Measurements from ENCODE around the gene GINS2. TPM values are rescaled to one million over a fixed set of nuclear protein-coding genes. Genes with fewer than 3 reads are reported as not detected.

GINS2 gene
- total and polyA plus RNA-seq, 4 experiments from 2014 or later: 0.55 to 1.4 (median 1.2) TPM

DNA sequence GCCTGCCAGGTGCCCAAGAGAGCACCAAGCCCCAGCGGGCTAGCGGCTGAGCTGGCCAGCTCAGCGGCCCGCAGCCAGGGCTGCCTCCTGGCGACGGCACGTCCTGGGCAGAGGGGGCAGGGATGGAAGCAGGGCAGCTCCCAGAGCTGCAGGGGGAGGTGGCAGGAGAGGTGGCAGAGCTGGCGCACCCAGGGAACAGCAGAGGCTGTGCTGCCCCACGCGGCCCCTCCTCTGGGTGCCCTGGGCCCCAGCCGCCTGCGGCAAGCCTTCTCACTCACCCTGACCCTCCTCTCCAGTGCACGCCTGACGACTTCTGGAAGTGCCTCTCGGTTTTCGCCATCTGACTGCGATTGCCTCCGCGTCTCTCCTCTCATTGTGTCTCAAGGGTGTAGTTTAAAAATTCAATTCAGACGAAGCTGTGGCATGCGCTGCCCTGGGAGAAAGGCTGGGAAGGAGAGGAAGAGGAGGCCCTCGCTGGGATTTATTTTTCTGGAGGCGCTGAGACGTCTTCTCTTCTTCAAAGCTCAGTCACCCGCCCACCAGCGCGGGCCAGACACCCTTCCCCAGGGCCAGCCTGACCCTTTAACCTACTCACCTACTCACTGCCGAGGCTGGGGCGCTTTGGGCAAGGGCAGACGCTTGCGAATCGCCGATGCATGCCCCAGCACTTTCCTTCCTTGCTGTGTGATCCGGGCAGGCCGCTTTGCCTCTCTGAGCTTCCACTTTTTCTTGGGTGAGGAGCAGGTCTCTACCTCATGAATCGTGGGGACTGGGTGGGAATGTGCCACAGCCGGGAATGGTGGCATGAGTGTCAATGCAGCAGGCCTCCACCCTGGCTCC lies 50.7 kb downstream of the GINS2 start:
- Histone ChIP-seq H3K4me1 (ENCODE audit: insufficient read depth, low read length) (no peaks in the 10 kb centered on the region), H3K27me3 (ENCODE audit: insufficient read depth, low read length) (no peaks in the 10 kb centered on the region), H3K36me3 (ENCODE audit: insufficient read depth, low read length) (no peaks in the 10 kb centered on the region), H3K9me3 (ENCODE audit: control insufficient read depth in 1 of 2, low read length in 2 of 2) (no peaks in the 10 kb centered on the region), H3K4me3 (ENCODE audit: low read length in 2 of 2) (no peak overlapping the region), H3K27ac (ENCODE audit: low read depth, low read length) (no peak overlapping the region)
- Mint-ChIP-seq H3K27me3 (no peaks in the 10 kb centered on the region), H3K27ac (no peak overlapping the region), H3K9me3 (no peaks in the 10 kb centered on the region), H3K4me1 (peaks cover 0 to 5% (median 1%) of the 10 kb centered on the region in 4 donors), H3K4me3 (no peak overlapping the region), H3K36me3 (no peaks in the 10 kb centered on the region)
- ChIA-PET POLR2A (ENCODE audit: partially characterized antibody) (no interaction called here), CTCF (ENCODE audit: partially characterized antibody) (interaction anchor here (1.0 to 1.5 kb wide), 2 partner anchors 22 to 28 kb away, joined by 3 read pairs; no protein-coding TSS in a partner anchor)
- intact Hi-C loops (cut with micrococcal nuclease): no loop called here
- no peak for DNase-seq

DNA sequence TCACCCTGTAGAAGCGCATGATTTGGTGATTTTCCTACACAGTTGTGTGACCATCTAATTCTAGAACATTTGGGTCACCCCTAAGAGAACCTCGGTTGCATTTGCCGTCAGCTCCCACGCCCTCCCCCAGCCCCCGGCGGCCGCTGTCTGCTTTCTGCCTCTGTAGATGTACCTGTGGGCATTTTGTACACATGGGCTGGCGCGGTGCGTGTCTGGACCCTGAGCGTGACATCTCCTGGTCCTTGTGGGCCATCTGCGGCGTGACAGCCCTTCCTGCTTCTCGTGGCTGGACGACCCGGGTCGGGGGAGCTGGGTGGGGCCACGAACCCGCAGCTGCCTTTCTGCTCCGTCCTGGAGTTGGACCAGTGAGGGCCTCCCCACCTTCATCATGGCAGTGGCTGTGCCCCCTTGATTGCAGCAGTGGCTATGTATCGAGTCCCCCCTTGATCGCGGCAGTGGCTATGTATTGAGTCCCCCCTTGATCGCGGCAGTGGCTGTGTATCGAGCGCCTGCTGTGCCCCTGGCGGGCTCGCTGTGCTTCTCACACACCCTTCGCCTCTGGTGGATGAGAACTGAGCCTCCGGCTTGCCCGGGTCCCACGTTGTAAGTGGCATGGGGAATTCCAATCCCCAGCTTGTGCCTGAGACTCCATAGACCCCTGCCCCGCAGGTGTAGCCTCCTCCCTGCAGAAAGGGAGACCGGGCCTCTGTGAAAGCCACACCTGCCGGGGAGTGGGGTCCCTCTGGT lies 51.5 kb downstream of the GINS2 start:
- Histone ChIP-seq H3K27ac (ENCODE audit: low read depth, low read length) (no peak overlapping the region), H3K4me1 (ENCODE audit: insufficient read depth, low read length) (no peaks in the 10 kb centered on the region), H3K4me3 (ENCODE audit: low read length in 2 of 2) (no peak overlapping the region), H3K36me3 (ENCODE audit: insufficient read depth, low read length) (no peaks in the 10 kb centered on the region), H3K27me3 (ENCODE audit: insufficient read depth, low read length) (no peaks in the 10 kb centered on the region), H3K9me3 (ENCODE audit: control insufficient read depth in 1 of 2, low read length in 2 of 2) (no peaks in the 10 kb centered on the region)
- no peak overlapping the region for H3K4me3 Mint-ChIP-seq
- ChIA-PET CTCF (ENCODE audit: partially characterized antibody) (interaction anchor here (1.5 kb wide), 2 partner anchors 21 to 27 kb away, joined by 3 to 5 read pairs; no protein-coding TSS in a partner anchor), POLR2A (ENCODE audit: partially characterized antibody) (no interaction called here)
- H3K27ac Mint-ChIP-seq: peak overlapping the region in 1 of 7 donors; percentile 29
- intact Hi-C loops (cut with micrococcal nuclease): no loop called here
- no peaks in the 10 kb centered on the region for H3K36me3 Mint-ChIP-seq
- H3K4me1 Mint-ChIP-seq: peaks cover 0 to 2% (median 0%) of the 10 kb centered on the region in 4 donors
- DNase-seq: no peak
- no peaks in the 10 kb centered on the region for H3K9me3 Mint-ChIP-seq
- H3K27me3 Mint-ChIP-seq: no peaks in the 10 kb centered on the region

DNA sequence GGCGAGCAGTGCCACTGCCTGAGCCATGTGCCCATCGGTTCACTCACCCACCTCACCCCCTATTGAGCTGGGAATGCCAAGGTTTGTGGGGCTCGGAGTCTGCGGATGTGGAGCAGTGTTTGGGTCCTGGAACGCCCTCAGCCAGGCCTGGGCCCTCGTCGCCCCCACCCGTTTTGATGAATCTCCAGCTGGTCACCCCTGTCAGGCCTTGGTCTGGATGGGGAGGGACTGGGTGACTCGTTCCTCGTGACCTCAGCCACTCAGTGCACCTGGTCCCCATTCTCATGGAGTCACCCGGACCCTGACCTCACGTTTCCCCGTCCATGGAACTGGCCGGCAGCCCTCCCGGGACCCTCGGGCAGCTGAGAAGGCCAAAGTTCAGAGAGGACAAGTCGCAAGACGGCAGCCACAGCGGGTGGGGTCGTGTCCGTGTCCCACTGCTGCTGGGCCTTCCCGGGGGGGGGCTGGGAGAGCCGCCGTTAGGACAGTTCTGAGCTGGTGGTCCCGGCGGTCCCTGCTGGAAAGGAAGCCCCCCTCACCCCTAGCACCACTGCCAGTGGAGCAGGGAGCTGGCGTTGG lies 52.4 kb downstream of the GINS2 start:
- Histone ChIP-seq H3K27ac (ENCODE audit: low read depth, low read length) (no peak overlapping the region), H3K9me3 (ENCODE audit: control insufficient read depth in 1 of 2, low read length in 2 of 2) (no peaks in the 10 kb centered on the region), H3K4me3 (ENCODE audit: low read length in 2 of 2) (no peak overlapping the region), H3K4me1 (ENCODE audit: insufficient read depth, low read length) (no peaks in the 10 kb centered on the region), H3K36me3 (ENCODE audit: insufficient read depth, low read length) (no peaks in the 10 kb centered on the region), H3K27me3 (ENCODE audit: insufficient read depth, low read length) (no peaks in the 10 kb centered on the region)
- CTCF ChIA-PET (ENCODE audit: partially characterized antibody): interaction anchor here (1.5 kb wide), 1 partner anchor 20 kb away, joined by 5 read pairs; no protein-coding TSS in a partner anchor
- H3K4me1 Mint-ChIP-seq: peaks cover 0 to 2% (median 0%) of the 10 kb centered on the region in 4 donors
- POLR2A ChIA-PET (ENCODE audit: partially characterized antibody): no interaction called here
- no peak overlapping the region for H3K4me3 Mint-ChIP-seq
- DNase-seq: no peak
- H3K9me3 Mint-ChIP-seq: no peaks in the 10 kb centered on the region
- intact Hi-C loops (cut with micrococcal nuclease): no loop called here
- no peaks in the 10 kb centered on the region for H3K36me3 Mint-ChIP-seq
- no peak overlapping the region for H3K27ac Mint-ChIP-seq
- no peaks in the 10 kb centered on the region for H3K27me3 Mint-ChIP-seq

DNA sequence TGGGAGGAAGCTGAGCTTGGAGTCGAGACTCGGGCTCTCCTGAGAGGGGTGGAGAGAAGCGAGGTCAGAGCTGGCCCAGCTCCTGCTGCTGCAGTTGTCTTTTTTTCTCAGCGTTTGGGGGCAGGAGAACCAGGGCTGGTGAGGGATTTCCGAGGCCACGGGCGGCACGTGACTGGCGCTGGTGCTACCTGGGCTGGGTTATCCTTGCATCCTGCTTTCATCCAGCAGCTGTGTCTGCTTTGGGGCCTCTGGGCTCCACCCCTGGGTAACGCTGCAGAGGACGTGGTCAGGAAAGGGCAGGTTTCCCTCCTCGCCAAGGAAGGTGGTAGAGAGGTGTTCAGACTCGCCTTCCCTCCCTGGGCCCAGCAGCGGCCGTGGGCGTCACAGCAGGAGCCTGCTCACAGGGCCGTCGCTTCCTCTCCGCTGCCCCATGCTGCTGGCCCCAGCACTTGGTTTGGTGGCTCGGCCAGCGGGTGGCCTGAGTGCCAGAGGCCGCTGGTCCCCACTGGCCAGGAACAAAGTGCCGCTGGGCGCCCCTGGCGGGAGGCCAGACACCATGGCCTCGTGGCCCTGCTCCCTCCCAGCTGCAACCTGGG lies 53.1 kb downstream of the GINS2 start:
- H3K36me3 ChIP-seq (ENCODE audit: insufficient read depth, low read length): no peaks in the 10 kb centered on the region
- H3K9me3 ChIP-seq (ENCODE audit: control insufficient read depth in 1 of 2, low read length in 2 of 2): no peaks in the 10 kb centered on the region
- Mint-ChIP-seq H3K27me3 (no peaks in the 10 kb centered on the region), H3K9me3 (no peaks in the 10 kb centered on the region), H3K4me3 (no peak overlapping the region), H3K27ac (no peak overlapping the region), H3K36me3 (no peaks in the 10 kb centered on the region), H3K4me1 (peaks cover 0 to 3% (median under 1%) of the 10 kb centered on the region in 4 donors)
- POLR2A ChIA-PET (ENCODE audit: partially characterized antibody): no interaction called here
- no peaks in the 10 kb centered on the region for H3K4me1 ChIP-seq (ENCODE audit: insufficient read depth, low read length)
- no peak for DNase-seq
- CTCF ChIA-PET (ENCODE audit: partially characterized antibody): interaction anchor here (1.5 kb wide), 1 partner anchor 20 kb away, joined by 5 read pairs; no protein-coding TSS in a partner anchor
- H3K27ac ChIP-seq (ENCODE audit: low read depth, low read length): no peak overlapping the region
- no peak overlapping the region for H3K4me3 ChIP-seq (ENCODE audit: low read length in 2 of 2)
- intact Hi-C loops (cut with micrococcal nuclease): no loop called here
- H3K27me3 ChIP-seq (ENCODE audit: insufficient read depth, low read length): no peaks in the 10 kb centered on the region

DNA sequence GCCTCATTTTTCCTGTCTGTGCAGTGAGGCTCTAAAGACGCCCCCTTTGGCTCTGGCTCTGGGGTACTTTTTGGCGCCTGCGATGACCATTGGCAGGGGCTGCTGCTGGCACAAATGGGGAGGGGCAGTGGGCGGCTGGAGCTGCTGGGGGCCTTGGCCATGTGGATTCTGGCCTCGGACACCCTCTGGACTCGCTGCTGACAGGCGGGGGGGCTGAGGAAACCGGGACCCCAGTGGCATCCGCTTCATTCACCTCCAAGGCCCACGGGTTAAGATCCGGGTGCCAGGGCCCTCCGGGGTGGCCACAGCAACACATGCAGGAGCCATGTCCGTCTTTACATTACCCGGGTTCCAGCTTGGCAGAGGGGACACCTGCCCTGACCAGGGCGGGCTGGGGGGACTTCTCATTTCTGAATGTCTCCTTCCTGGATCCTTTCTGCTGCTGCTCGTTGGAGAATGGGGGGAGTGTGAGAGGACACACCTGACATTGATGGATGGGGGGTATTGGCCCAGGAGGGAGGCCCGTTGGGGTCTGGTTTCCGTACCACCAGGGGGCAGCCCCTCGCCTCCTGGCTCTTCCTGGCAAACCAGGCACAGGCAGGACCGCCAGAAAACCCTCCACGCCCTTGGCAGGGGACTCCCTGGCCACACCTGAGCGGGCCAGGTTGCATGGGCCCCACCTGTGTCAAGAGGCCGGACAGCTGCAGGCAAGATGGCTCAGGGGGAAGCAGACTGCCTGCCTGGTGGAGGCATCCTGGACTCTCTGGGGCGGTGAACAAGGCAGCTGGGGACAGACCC lies 53.8 kb downstream of the GINS2 start:
- H3K4me3 Mint-ChIP-seq: no peak overlapping the region
- intact Hi-C loops (cut with micrococcal nuclease): no loop called here
- peaks cover 0 to 7% (median 2%) of the 10 kb centered on the region in 4 donors for H3K4me1 Mint-ChIP-seq
- DNase-seq: no peak
- ChIA-PET CTCF (ENCODE audit: partially characterized antibody) (no interaction called here), POLR2A (ENCODE audit: partially characterized antibody) (no interaction called here)
- no peaks in the 10 kb centered on the region for H3K27me3 Mint-ChIP-seq
- Histone ChIP-seq H3K27me3 (ENCODE audit: insufficient read depth, low read length) (no peaks in the 10 kb centered on the region), H3K9me3 (ENCODE audit: control insufficient read depth in 1 of 2, low read length in 2 of 2) (no peaks in the 10 kb centered on the region), H3K4me1 (ENCODE audit: insufficient read depth, low read length) (no peaks in the 10 kb centered on the region), H3K27ac (ENCODE audit: low read depth, low read length) (no peak overlapping the region), H3K36me3 (ENCODE audit: insufficient read depth, low read length) (no peaks in the 10 kb centered on the region), H3K4me3 (ENCODE audit: low read length in 2 of 2) (no peak overlapping the region)
- peaks cover 0 to 6% (median under 1%) of the 10 kb centered on the region in 8 donors for H3K9me3 Mint-ChIP-seq
- peaks cover 0 to 3% of the 10 kb centered on the region in 2 donors for H3K36me3 Mint-ChIP-seq
- H3K27ac Mint-ChIP-seq: no peak overlapping the region

DNA sequence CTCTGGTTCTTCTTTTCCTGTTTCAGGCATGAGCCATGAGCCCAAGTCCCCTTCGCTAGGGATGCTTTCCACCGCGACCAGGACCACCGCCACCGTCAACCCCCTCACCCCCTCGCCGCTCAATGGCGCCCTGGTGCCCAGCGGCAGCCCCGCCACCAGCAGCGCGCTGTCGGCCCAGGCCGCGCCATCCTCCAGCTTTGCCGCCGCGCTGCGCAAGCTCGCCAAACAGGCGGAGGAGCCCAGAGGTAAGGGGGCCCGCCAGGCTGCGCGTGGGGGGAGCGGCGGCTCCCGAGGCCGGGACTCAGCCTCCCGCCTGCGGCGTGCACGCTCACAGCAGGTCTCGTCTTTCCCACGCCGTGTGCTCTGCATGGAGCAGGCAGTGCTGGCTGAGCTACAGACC lies 54.9 kb downstream of the GINS2 start:
- Histone ChIP-seq H3K4me3 (ENCODE audit: low read length in 2 of 2) (no peak overlapping the region), H3K27me3 (ENCODE audit: insufficient read depth, low read length) (no peaks in the 10 kb centered on the region), H3K4me1 (ENCODE audit: insufficient read depth, low read length) (no peaks in the 10 kb centered on the region), H3K36me3 (ENCODE audit: insufficient read depth, low read length) (no peaks in the 10 kb centered on the region), H3K27ac (ENCODE audit: low read depth, low read length) (no peak overlapping the region), H3K9me3 (ENCODE audit: control insufficient read depth in 1 of 2, low read length in 2 of 2) (no peaks in the 10 kb centered on the region)
- ChIA-PET CTCF (ENCODE audit: partially characterized antibody) (no interaction called here), POLR2A (ENCODE audit: partially characterized antibody) (no interaction called here)
- H3K9me3 Mint-ChIP-seq: peaks cover 0 to 12% (median 5%) of the 10 kb centered on the region in 8 donors
- DNase-seq: no peak
- no peak overlapping the region for H3K4me3 Mint-ChIP-seq
- intact Hi-C loops (cut with micrococcal nuclease): no loop called here
- peak overlapping the region in 1 of 7 donors; percentile 43 for H3K27ac Mint-ChIP-seq
- peaks cover 7 to 13% of the 10 kb centered on the region in 2 donors for H3K36me3 Mint-ChIP-seq
- no peaks in the 10 kb centered on the region for H3K27me3 Mint-ChIP-seq
- peaks cover 0 to 10% (median 3%) of the 10 kb centered on the region in 4 donors for H3K4me1 Mint-ChIP-seq

Measured in CD4-positive, alpha-beta memory T cell (primary cell).